ENCODE measurements around the gene ANAPC10. TPM values are rescaled to one million over a fixed set of nuclear protein-coding genes. Genes with fewer than 3 reads are reported as not detected.

The ANAPC10 gene
- polyA plus RNA-seq, 1 of the 3 experiments (the other 2 are of a cell fraction) = 19.1 TPM

DNA sequence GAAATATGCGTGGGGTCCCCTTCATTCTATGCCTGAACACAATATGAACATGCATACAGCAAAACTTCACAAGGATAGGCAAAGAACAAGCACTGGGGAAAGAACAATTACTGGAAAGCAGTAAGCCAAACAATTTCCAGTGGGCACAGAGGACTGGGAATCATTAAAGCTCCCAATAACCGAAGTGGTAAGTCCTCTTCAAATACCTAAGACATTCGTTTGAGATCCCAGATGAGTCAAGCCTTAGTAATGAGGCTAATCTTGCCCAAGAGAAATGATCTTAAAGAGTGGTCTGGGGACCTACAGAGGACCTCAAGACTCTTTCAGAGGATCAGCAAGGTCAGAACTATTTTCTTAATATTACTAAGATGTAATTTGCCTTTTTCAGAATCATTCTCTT, 28.6 kb downstream of the ANAPC10 start (continued):
- TF ChIP-seq, protein P1, sequence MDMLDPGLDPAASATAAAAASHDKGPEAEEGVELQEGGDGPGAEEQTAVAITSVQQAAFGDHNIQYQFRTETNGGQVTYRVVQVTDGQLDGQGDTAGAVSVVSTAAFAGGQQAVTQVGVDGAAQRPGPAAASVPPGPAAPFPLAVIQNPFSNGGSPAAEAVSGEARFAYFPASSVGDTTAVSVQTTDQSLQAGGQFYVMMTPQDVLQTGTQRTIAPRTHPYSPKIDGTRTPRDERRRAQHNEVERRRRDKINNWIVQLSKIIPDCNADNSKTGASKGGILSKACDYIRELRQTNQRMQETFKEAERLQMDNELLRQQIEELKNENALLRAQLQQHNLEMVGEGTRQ (IDR thresholded peaks at IDR 0.05; ENCODE audit: borderline replicate concordance, low read depth, low read length) = no peak
- TF ChIP-seq RXRA (IDR thresholded peaks at IDR 0.05; ENCODE audit: borderline replicate concordance, low read depth) = no peak
- no peak for TF ChIP-seq TEAD4 (IDR thresholded peaks at IDR 0.05; ENCODE audit: borderline replicate concordance, insufficient read depth)
- TF ChIP-seq, protein P2, sequence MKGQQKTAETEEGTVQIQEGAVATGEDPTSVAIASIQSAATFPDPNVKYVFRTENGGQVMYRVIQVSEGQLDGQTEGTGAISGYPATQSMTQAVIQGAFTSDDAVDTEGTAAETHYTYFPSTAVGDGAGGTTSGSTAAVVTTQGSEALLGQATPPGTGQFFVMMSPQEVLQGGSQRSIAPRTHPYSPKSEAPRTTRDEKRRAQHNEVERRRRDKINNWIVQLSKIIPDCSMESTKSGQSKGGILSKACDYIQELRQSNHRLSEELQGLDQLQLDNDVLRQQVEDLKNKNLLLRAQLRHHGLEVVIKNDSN (IDR thresholded peaks at IDR 0.05; ENCODE audit: borderline replicate concordance, low read depth) = no peak

DNA sequence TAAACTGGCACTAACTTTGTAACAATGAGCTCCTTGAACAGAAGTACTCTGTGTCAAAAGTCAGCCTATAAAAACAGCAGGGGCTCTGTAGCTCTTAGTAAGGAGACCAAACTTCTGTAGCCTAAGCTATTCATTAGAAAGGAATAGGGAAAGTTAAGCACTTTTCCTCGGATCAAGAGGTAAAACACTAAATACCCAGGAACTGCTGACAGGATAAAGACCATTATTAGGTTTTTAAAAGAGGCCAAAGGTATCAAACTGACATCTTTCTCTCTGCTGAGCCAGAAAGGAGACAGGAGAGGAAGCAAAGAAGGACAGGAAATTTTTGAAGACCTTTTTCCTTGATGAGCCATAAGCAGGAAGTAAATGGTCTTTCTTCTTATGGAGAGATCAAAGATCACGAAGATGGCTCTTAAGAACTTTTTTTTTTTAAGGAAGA, 31.9 kb downstream of the ANAPC10 start:
- Histone ChIP-seq H2AFZ (ENCODE audit: low read depth) (no peak overlapping the region), H3K9me2 (no peaks in the 10 kb centered on the region), H3K36me3 (replicated peaks in 1 of 2; ENCODE audit: control insufficient read depth in 1 of 2, insufficient read depth in 2 of 2, low read length in 1 of 2) (peaks cover 19 to 23% of the 10 kb centered on the region in 2 experiments), H3K9me3 (no peaks in the 10 kb centered on the region), H3K4me1 (ENCODE audit: control insufficient read depth in 1 of 2, insufficient read depth in 2 of 2, low read depth in 1 of 2, low read length in 1 of 2) (peaks cover 0 to 12% of the 10 kb centered on the region in 2 experiments; a peak in 2 of 4 replicates), H3K9ac (no peak overlapping the region), H3F3A (replicated peaks; ENCODE audit: insufficient read depth) (peaks cover 2% of the 10 kb centered on the region), H3K4me2 (no peak overlapping the region), H3K27ac (ENCODE audit: low read depth in 2 of 2, low read length in 1 of 2) (no peak overlapping the region), H3K4me3 (ENCODE audit: low read depth in 2 of 2, low read length in 1 of 2) (no peak overlapping the region), H4K20me1 (ENCODE audit: insufficient read depth) (no peaks in the 10 kb centered on the region), H3K27me3 (ENCODE audit: insufficient read depth) (no peaks in the 10 kb centered on the region), H3K79me2 (ENCODE audit: insufficient read depth) (peaks cover 14% of the 10 kb centered on the region)
- POLR2A ChIA-PET = no interaction called here
- CTCF ChIA-PET = no interaction called here
- WGBS (ENCODE audit: low lambda C conversion rate) = 88% methylated on average over 2 of the region's 2 CpGs
- DNase-seq = no peak
- TF ChIP-seq, protein P3, sequence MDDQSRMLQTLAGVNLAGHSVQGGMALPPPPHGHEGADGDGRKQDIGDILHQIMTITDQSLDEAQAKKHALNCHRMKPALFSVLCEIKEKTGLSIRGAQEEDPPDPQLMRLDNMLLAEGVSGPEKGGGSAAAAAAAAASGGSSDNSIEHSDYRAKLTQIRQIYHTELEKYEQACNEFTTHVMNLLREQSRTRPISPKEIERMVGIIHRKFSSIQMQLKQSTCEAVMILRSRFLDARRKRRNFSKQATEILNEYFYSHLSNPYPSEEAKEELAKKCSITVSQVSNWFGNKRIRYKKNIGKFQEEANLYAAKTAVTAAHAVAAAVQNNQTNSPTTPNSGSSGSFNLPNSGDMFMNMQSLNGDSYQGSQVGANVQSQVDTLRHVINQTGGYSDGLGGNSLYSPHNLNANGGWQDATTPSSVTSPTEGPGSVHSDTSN (IDR thresholded peaks at IDR 0.05) = no peak
- TF ChIP-seq MXI1 (IDR thresholded peaks at IDR 0.05; ENCODE audit: low read depth, low read length) = no peak
- no peak for TF ChIP-seq SMC3 (IDR thresholded peaks at IDR 0.05; ENCODE audit: low read depth, low read length)
- TF ChIP-seq RFX5 (IDR thresholded peaks at IDR 0.05; ENCODE audit: low read length) = no peak
- TF ChIP-seq FOSL2 (IDR thresholded peaks at IDR 0.05; ENCODE audit: borderline replicate concordance, low read depth) = no peak
- no peak for TF ChIP-seq EZH2phosphoT487 (IDR thresholded peaks at IDR 0.05; ENCODE audit: borderline replicate concordance, low read depth)
- no peak for TF ChIP-seq TEAD4 (IDR thresholded peaks at IDR 0.05; ENCODE audit: borderline replicate concordance, insufficient read depth)
- TF ChIP-seq RCOR1 (IDR thresholded peaks at IDR 0.05; ENCODE audit: low read length) = no peak
- TF ChIP-seq, protein P4, sequence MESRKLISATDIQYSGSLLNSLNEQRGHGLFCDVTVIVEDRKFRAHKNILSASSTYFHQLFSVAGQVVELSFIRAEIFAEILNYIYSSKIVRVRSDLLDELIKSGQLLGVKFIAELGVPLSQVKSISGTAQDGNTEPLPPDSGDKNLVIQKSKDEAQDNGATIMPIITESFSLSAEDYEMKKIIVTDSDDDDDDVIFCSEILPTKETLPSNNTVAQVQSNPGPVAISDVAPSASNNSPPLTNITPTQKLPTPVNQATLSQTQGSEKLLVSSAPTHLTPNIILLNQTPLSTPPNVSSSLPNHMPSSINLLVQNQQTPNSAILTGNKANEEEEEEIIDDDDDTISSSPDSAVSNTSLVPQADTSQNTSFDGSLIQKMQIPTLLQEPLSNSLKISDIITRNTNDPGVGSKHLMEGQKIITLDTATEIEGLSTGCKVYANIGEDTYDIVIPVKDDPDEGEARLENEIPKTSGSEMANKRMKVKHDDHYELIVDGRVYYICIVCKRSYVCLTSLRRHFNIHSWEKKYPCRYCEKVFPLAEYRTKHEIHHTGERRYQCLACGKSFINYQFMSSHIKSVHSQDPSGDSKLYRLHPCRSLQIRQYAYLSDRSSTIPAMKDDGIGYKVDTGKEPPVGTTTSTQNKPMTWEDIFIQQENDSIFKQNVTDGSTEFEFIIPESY (IDR thresholded peaks at IDR 0.05; ENCODE audit: borderline replicate concordance, low read depth) = no peak
- TF ChIP-seq, protein P5, sequence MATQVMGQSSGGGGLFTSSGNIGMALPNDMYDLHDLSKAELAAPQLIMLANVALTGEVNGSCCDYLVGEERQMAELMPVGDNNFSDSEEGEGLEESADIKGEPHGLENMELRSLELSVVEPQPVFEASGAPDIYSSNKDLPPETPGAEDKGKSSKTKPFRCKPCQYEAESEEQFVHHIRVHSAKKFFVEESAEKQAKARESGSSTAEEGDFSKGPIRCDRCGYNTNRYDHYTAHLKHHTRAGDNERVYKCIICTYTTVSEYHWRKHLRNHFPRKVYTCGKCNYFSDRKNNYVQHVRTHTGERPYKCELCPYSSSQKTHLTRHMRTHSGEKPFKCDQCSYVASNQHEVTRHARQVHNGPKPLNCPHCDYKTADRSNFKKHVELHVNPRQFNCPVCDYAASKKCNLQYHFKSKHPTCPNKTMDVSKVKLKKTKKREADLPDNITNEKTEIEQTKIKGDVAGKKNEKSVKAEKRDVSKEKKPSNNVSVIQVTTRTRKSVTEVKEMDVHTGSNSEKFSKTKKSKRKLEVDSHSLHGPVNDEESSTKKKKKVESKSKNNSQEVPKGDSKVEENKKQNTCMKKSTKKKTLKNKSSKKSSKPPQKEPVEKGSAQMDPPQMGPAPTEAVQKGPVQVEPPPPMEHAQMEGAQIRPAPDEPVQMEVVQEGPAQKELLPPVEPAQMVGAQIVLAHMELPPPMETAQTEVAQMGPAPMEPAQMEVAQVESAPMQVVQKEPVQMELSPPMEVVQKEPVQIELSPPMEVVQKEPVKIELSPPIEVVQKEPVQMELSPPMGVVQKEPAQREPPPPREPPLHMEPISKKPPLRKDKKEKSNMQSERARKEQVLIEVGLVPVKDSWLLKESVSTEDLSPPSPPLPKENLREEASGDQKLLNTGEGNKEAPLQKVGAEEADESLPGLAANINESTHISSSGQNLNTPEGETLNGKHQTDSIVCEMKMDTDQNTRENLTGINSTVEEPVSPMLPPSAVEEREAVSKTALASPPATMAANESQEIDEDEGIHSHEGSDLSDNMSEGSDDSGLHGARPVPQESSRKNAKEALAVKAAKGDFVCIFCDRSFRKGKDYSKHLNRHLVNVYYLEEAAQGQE (IDR thresholded peaks at IDR 0.05; ENCODE audit: low read depth, low read length) = no peak
- no peak for TF ChIP-seq ELF1 (IDR thresholded peaks at IDR 0.05)
- no peak for TF ChIP-seq GABPA (IDR thresholded peaks at IDR 0.05; ENCODE audit: low read depth)
- no peak for TF ChIP-seq TCF12 (IDR thresholded peaks at IDR 0.05)
- TF ChIP-seq, protein P6, sequence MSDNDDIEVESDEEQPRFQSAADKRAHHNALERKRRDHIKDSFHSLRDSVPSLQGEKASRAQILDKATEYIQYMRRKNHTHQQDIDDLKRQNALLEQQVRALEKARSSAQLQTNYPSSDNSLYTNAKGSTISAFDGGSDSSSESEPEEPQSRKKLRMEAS (IDR thresholded peaks at IDR 0.05; ENCODE audit: low read depth) = no peak
- TF ChIP-seq EP300 (IDR thresholded peaks at IDR 0.05; ENCODE audit: borderline replicate concordance in 1 of 2, low read depth in 1 of 2, low read length in 1 of 2) = no peak
- TF ChIP-seq, protein P7, sequence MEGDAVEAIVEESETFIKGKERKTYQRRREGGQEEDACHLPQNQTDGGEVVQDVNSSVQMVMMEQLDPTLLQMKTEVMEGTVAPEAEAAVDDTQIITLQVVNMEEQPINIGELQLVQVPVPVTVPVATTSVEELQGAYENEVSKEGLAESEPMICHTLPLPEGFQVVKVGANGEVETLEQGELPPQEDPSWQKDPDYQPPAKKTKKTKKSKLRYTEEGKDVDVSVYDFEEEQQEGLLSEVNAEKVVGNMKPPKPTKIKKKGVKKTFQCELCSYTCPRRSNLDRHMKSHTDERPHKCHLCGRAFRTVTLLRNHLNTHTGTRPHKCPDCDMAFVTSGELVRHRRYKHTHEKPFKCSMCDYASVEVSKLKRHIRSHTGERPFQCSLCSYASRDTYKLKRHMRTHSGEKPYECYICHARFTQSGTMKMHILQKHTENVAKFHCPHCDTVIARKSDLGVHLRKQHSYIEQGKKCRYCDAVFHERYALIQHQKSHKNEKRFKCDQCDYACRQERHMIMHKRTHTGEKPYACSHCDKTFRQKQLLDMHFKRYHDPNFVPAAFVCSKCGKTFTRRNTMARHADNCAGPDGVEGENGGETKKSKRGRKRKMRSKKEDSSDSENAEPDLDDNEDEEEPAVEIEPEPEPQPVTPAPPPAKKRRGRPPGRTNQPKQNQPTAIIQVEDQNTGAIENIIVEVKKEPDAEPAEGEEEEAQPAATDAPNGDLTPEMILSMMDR (IDR thresholded peaks at IDR 0.05) = no peak

Data from SK-N-SH (cell line).